ENCODE data around the gene PPP3CB.

PPP3CB gene

GRCh38 chr10:73486601-73487000, 9.2 kb downstream of the PPP3CB start:
- no peak overlapping the region for H3K27ac ChIP-seq (replicated peaks; ENCODE audit: low read length)
- DNase-seq (ENCODE audit: low spot score): no peak
- no CpG with 5 or more reads among the region's 4 CpGs for WGBS, 2 donors (ENCODE audit: extremely low coverage in 2 of 2, insufficient read length in 2 of 2, insufficient replicate concordance in 1 of 2)

DNA sequence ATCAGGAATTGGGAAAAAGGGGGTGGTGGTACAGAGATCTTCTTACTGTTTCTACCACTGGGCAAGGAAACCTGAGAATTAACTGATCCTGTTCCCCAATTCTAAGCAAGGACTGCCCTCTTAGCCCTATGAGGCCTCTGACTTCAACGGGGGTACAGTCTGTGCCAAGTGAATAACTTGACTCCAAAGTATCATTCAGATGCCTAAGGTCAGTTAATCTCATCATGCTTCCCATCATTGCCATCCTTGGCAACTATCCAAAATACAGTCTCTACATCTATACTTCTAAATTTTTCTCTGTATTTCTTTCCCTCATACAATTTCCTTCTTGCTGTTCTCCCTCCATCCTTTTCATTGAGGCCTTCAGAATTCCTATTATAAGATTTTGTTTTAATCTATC, 10.5 kb downstream of the PPP3CB start:
- Histone ChIP-seq H3K4me2 (ENCODE audit: insufficient read depth, low read length, poor library complexity, severe bottlenecking) (no peak overlapping the region), H4K91ac (ENCODE audit: low read depth, low read length, poor library complexity) (no peak overlapping the region), H3K14ac (ENCODE audit: low read length) (no peak overlapping the region), H3K79me1 (ENCODE audit: low read depth, low read length) (peaks cover 3% of the 10 kb centered on the region), H2BK15ac (ENCODE audit: low read length) (no peak overlapping the region), H3K36me3 (replicated peaks in 1 of 2; ENCODE audit: control insufficient read depth in 2 of 2, insufficient read depth in 2 of 2, low read length in 2 of 2) (peaks cover 0 to 43% of the 10 kb centered on the region in 2 donors), H3K4ac (ENCODE audit: low read length) (no peak overlapping the region), H3K27me3 (ENCODE audit: control insufficient read depth in 3 of 3, insufficient read depth in 3 of 3, low read depth in 1 of 3, low read length in 3 of 3) (no peaks in the 10 kb centered on the region), H3K4me1 (ENCODE audit: control insufficient read depth in 2 of 2, insufficient read depth in 1 of 2, low read depth in 1 of 2, low read length in 2 of 2) (no peaks in the 10 kb centered on the region), H3K9ac (ENCODE audit: low read depth, low read length, poor library complexity) (no peak overlapping the region), H2BK5ac (ENCODE audit: low read length) (no peak overlapping the region), H3K4me3 (ENCODE audit: low read length in 2 of 2) (no peak overlapping the region), H4K8ac (ENCODE audit: low read depth, low read length) (no peak overlapping the region), H3K18ac (ENCODE audit: low read length) (no peak overlapping the region), H3K9me3 (replicated peaks in 1 of 2; ENCODE audit: control insufficient read depth in 2 of 2, insufficient read depth in 1 of 2, low read depth in 1 of 2, low read length in 2 of 2) (peaks cover 0 to 5% of the 10 kb centered on the region in 2 donors), H2BK12ac (ENCODE audit: low read length) (no peak overlapping the region), H3K23ac (ENCODE audit: low read depth, low read length, poor library complexity) (no peak overlapping the region), H2AFZ (ENCODE audit: low read length) (no peak overlapping the region), H2BK120ac (ENCODE audit: low read depth, low read length) (no peak overlapping the region), H2AK5ac (ENCODE audit: low read depth, low read length) (no peak overlapping the region), H3K27ac (replicated peaks; ENCODE audit: low read length) (no peak overlapping the region)
- DNase-seq (ENCODE audit: low spot score): no peak
- WGBS, 2 donors (ENCODE audit: extremely low coverage in 2 of 2, insufficient read length in 2 of 2, insufficient replicate concordance in 1 of 2): no CpG with 5 or more reads among the region's 1 CpG

More at GRCh38 chr10:73486601-73487000, 9.2 kb downstream of the PPP3CB start:
- Histone ChIP-seq H2BK12ac (ENCODE audit: low read length) (no peak overlapping the region), H3K9me3 (replicated peaks in 1 of 2; ENCODE audit: control insufficient read depth in 2 of 2, insufficient read depth in 1 of 2, low read depth in 1 of 2, low read length in 2 of 2) (peaks cover 0 to 5% of the 10 kb centered on the region in 2 donors), H2AFZ (ENCODE audit: low read length) (no peak overlapping the region), H3K4me1 (ENCODE audit: control insufficient read depth in 2 of 2, insufficient read depth in 1 of 2, low read depth in 1 of 2, low read length in 2 of 2) (no peaks in the 10 kb centered on the region), H3K9ac (ENCODE audit: low read depth, low read length, poor library complexity) (no peak overlapping the region), H4K91ac (ENCODE audit: low read depth, low read length, poor library complexity) (no peak overlapping the region), H3K18ac (ENCODE audit: low read length) (no peak overlapping the region), H3K27me3 (ENCODE audit: control insufficient read depth in 3 of 3, insufficient read depth in 3 of 3, low read depth in 1 of 3, low read length in 3 of 3) (no peaks in the 10 kb centered on the region), H3K4me2 (ENCODE audit: insufficient read depth, low read length, poor library complexity, severe bottlenecking) (no peak overlapping the region), H3K4me3 (ENCODE audit: low read length in 2 of 2) (no peak overlapping the region), H2BK15ac (ENCODE audit: low read length) (no peak overlapping the region), H2BK120ac (ENCODE audit: low read depth, low read length) (no peak overlapping the region), H3K23ac (ENCODE audit: low read depth, low read length, poor library complexity) (no peak overlapping the region), H3K14ac (ENCODE audit: low read length) (no peak overlapping the region), H2BK5ac (ENCODE audit: low read length) (no peak overlapping the region), H3K79me1 (ENCODE audit: low read depth, low read length) (peaks cover 4% of the 10 kb centered on the region), H2AK5ac (ENCODE audit: low read depth, low read length) (no peak overlapping the region), H4K8ac (ENCODE audit: low read depth, low read length) (no peak overlapping the region), H3K36me3 (replicated peaks in 1 of 2; ENCODE audit: control insufficient read depth in 2 of 2, insufficient read depth in 2 of 2, low read length in 2 of 2) (peaks cover 0 to 43% of the 10 kb centered on the region in 2 donors), H3K4ac (ENCODE audit: low read length) (no peak overlapping the region)

- Histone ChIP-seq H3K79me1 (ENCODE audit: low read depth, low read length) (no peaks in the 10 kb centered on the region), H2BK5ac (ENCODE audit: low read length) (no peak overlapping the region), H2AK5ac (ENCODE audit: low read depth, low read length) (no peak overlapping the region), H4K91ac (ENCODE audit: low read depth, low read length, poor library complexity) (no peak overlapping the region), H3K23ac (ENCODE audit: low read depth, low read length, poor library complexity) (no peak overlapping the region), H3K4ac (ENCODE audit: low read length) (no peak overlapping the region), H3K9me3 (replicated peaks in 1 of 2; ENCODE audit: control insufficient read depth in 2 of 2, insufficient read depth in 1 of 2, low read depth in 1 of 2, low read length in 2 of 2) (peaks cover 0 to 3% of the 10 kb centered on the region in 2 donors), H3K36me3 (replicated peaks in 1 of 2; ENCODE audit: control insufficient read depth in 2 of 2, insufficient read depth in 2 of 2, low read length in 2 of 2) (peaks cover 5 to 63% of the 10 kb centered on the region in 2 donors), H2BK12ac (ENCODE audit: low read length) (no peak overlapping the region), H3K27ac (replicated peaks; ENCODE audit: low read length) (no peak overlapping the region), H3K14ac (ENCODE audit: low read length) (no peak overlapping the region), H2BK120ac (ENCODE audit: low read depth, low read length) (no peak overlapping the region), H3K4me3 (ENCODE audit: low read length in 2 of 2) (no peak overlapping the region), H3K4me2 (ENCODE audit: insufficient read depth, low read length, poor library complexity, severe bottlenecking) (no peak overlapping the region), H2BK15ac (ENCODE audit: low read length) (no peak overlapping the region), H3K4me1 (ENCODE audit: control insufficient read depth in 2 of 2, insufficient read depth in 1 of 2, low read depth in 1 of 2, low read length in 2 of 2) (no peaks in the 10 kb centered on the region), H3K18ac (ENCODE audit: low read length) (no peak overlapping the region), H4K8ac (ENCODE audit: low read depth, low read length) (no peak overlapping the region), H3K27me3 (ENCODE audit: control insufficient read depth in 3 of 3, insufficient read depth in 3 of 3, low read depth in 1 of 3, low read length in 3 of 3) (no peaks in the 10 kb centered on the region), H3K9ac (ENCODE audit: low read depth, low read length, poor library complexity) (no peak overlapping the region), H2AFZ (ENCODE audit: low read length) (no peak overlapping the region)
- WGBS, 2 donors (ENCODE audit: extremely low coverage in 2 of 2, insufficient read length in 2 of 2, insufficient replicate concordance in 1 of 2): 100% methylated on average over 1 to 2 of the region's 7 CpGs
- no peak for DNase-seq (ENCODE audit: low spot score)
Observed at GRCh38 chr10:73480158-73480557, 15.7 kb downstream of the PPP3CB start.

DNA sequence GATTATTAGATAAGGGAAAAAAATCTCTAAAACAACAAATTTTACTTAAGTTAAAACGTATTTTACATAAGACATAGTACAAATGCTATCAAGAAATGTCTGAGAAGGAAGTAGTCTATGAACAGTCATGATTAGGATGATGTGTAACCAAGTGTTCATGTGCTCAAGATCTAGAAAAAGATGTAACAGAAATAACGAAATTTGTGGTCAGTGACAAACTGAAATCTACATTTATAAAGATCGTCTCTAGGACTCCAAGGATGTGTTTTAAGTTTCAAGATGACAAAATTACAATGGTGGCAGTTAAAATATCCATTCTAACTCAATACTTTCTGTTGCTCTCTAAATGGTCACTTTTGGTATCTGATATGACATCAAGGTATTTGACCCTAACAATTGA, 17.2 kb downstream of the PPP3CB start:
- no CpG with 5 or more reads among the region's 3 CpGs for WGBS, 2 donors (ENCODE audit: extremely low coverage in 2 of 2, insufficient read length in 2 of 2, insufficient replicate concordance in 1 of 2)
- Histone ChIP-seq H2BK5ac (ENCODE audit: low read length) (no peak overlapping the region), H4K8ac (ENCODE audit: low read depth, low read length) (no peak overlapping the region), H3K9ac (ENCODE audit: low read depth, low read length, poor library complexity) (no peak overlapping the region), H3K36me3 (replicated peaks in 1 of 2; ENCODE audit: control insufficient read depth in 2 of 2, insufficient read depth in 2 of 2, low read length in 2 of 2) (peaks cover 5 to 73% of the 10 kb centered on the region in 2 donors), H3K27ac (replicated peaks; ENCODE audit: low read length) (no peak overlapping the region), H2AK5ac (ENCODE audit: low read depth, low read length) (no peak overlapping the region), H4K91ac (ENCODE audit: low read depth, low read length, poor library complexity) (no peak overlapping the region), H3K4me1 (ENCODE audit: control insufficient read depth in 2 of 2, insufficient read depth in 1 of 2, low read depth in 1 of 2, low read length in 2 of 2) (no peaks in the 10 kb centered on the region), H3K18ac (ENCODE audit: low read length) (no peak overlapping the region), H3K4me3 (ENCODE audit: low read length in 2 of 2) (no peak overlapping the region), H2BK12ac (ENCODE audit: low read length) (no peak overlapping the region), H2AFZ (ENCODE audit: low read length) (no peak overlapping the region), H3K9me3 (replicated peaks in 1 of 2; ENCODE audit: control insufficient read depth in 2 of 2, insufficient read depth in 1 of 2, low read depth in 1 of 2, low read length in 2 of 2) (peaks cover 0 to 3% of the 10 kb centered on the region in 2 donors), H3K23ac (ENCODE audit: low read depth, low read length, poor library complexity) (no peak overlapping the region), H3K79me1 (ENCODE audit: low read depth, low read length) (no peaks in the 10 kb centered on the region), H3K27me3 (ENCODE audit: control insufficient read depth in 3 of 3, insufficient read depth in 3 of 3, low read depth in 1 of 3, low read length in 3 of 3) (no peaks in the 10 kb centered on the region), H3K4ac (ENCODE audit: low read length) (no peak overlapping the region), H2BK15ac (ENCODE audit: low read length) (no peak overlapping the region), H3K14ac (ENCODE audit: low read length) (no peak overlapping the region), H2BK120ac (ENCODE audit: low read depth, low read length) (no peak overlapping the region), H3K4me2 (ENCODE audit: insufficient read depth, low read length, poor library complexity, severe bottlenecking) (no peak overlapping the region)
- DNase-seq (ENCODE audit: low spot score): no peak

All from neuronal stem cell (in vitro differentiated cells).